Activated naive CD4-positive, alpha-beta T cell treated with anti-CD3 and anti-CD28 coated beads, Interleukin-2, amount 50 U/mL, for 72 hours (primary cell): Measurements from ENCODE around the gene ENTPD6. TPM values are rescaled to one million over a fixed set of nuclear protein-coding genes. Genes with fewer than 3 reads are reported as not detected.
"Not testable (repeated sequence)": the region's sequence is repeated elsewhere in the genome, so short reads cannot be mapped to it uniquely, and the experiment has no call there.

ENCODE experiments used
- ATAC-seq, 2 donors: fragments of 150-1000 bp; cut with Tn5 transposase; 2 replicates each; pipeline ENCODE4 v1.10.0; 2021; ENCODE audit warnings: mild to moderate bottlenecking in 2 of 2, moderate library complexity in 2 of 2
- DNase-seq, 2 donors: peaks; one replicate each; pipeline ENCODE4 v3.0.0; 2021 to 2022; ENCODE audit warnings: low spot score in 2 of 2
- H3K27ac Mint-ChIP-seq, 2 donors: one replicate each; pipeline ENCODE4 v1.8.0; 2022; ENCODE audit warnings: mild to moderate bottlenecking in 2 of 2, mixed read lengths in 2 of 2
- H3K36me3 Mint-ChIP-seq, 2 donors: one replicate each; pipeline ENCODE4 v1.8.0; 2022; ENCODE audit warnings: mixed read lengths in 2 of 2
- H3K9me3 Mint-ChIP-seq, 2 donors: one replicate each; pipeline ENCODE4 v1.8.0; 2022; ENCODE audit warnings: mixed read lengths in 2 of 2
- total RNA-seq, 2 donors: library from RNA; stranded (reverse); gene quantifications; one replicate each; pipeline ENCODE4 v1.2.3, GENCODE V29; 2022

ENTPD6 gene
- total RNA-seq, 2 donors from 2014 or later = 38.8 to 45.6 TPM

DNA sequence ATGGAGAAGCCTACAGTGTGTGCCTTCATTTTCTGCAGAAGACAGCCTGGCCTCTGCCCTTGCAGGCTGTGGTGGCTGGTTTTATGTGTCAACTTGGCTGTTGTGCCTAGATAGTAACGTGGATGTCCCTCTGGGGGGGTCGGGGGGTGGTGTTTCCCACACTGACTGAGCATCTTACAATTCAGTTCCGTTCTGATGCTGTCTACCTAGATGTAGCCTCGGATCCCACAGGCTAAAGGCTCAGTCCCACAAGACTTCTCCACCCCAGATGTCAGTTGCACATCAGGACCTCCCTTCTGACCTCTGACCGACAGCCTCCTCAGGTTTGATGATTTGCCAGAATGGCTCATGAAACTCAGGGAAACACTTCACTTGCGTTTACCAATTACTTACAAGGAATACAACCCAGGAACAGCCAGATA is 56.7 kb downstream of the ENTPD6 start:
- ATAC-seq = no peak
- no peaks in the 10 kb centered on the region for H3K9me3 Mint-ChIP-seq
- peak overlapping the region; percentile 5 to 44 for H3K27ac Mint-ChIP-seq
- DNase-seq = no peak
- peaks cover 0 to 8% of the 10 kb centered on the region in 2 donors for H3K36me3 Mint-ChIP-seq

DNA sequence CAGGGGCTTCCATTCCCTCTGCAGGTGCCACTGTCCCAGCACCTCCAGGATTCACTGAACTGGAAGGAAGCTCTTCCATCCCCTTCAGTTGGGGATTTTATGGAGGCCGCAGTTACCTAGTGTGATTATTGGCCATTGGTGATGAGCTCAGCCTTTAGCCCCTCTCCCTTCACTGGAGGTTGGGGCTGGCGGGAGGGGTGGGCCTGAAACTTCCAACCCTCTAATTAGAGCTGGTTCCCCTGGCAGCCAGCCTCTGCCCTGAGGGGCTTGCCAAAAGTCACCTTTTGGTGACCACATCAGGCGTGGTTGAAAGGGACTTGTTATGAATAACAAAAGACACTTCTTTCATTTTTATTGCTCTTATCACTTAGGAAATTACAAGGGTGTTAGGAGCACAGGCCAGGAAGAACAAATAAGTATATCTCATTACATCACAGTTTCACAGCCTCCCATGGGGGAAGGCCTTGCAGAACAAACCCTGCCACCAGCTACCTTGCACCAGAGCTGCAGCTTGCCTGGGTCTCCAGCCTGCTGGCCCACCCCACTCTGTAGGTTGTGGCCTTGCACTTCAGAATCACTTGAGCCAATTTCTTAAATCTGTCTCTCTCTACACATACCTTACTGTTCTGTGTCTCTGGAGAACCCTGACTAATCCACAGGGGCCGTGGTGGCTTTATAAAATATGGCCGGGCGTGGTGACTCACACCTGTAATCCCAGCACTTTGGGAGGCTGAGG is 57.3 kb downstream of the ENTPD6 start:
- H3K27ac Mint-ChIP-seq = peak overlapping the region in 1 of 2 donors; percentile 5
- ATAC-seq = peak; percentile 9 to 31

DNA sequence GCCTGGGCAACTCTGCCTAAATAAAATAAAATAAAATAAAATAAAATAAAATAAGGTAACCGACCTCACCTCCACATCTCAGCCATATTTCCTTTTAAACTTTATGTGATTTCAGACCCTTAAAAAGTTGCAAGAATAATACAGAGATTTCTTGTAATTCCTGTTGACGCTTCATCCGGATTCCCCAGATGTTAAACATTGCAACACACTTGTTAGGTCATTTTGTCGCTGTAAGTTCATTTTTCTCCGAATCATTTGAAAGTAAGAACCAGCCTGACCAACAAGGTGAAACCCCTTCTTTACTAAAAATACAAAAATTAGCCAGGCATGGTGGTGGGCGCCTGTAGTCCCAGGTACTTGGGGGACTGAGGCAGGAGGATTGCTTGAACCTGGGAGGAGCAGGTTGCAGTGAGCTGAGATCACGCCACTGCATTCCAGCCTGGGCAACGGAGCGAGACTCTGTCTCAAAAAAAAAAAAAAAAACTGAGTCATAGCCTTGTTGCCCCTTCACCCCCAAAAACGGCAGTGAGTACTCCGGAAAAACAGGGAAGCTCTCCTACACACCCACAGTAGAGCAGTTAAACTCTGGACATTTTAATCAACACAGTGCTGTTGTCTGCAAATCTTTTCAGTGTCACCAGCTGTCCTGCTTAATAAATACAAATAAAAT is 58.2 kb downstream of the ENTPD6 start:
- DNase-seq = no peak
- no peak for ATAC-seq
- Mint-ChIP-seq H3K9me3 (no peaks in the 10 kb centered on the region), H3K27ac (peak overlapping the region in 1 of 2 donors; percentile 5), H3K36me3 (peaks cover 0 to 5% of the 10 kb centered on the region in 2 donors)

More for the DNA sequence above, 57.3 kb downstream of the ENTPD6 start:
- peaks cover 0 to 8% of the 10 kb centered on the region in 2 donors for H3K36me3 Mint-ChIP-seq
- H3K9me3 Mint-ChIP-seq = no peaks in the 10 kb centered on the region
- no peak for DNase-seq

DNA sequence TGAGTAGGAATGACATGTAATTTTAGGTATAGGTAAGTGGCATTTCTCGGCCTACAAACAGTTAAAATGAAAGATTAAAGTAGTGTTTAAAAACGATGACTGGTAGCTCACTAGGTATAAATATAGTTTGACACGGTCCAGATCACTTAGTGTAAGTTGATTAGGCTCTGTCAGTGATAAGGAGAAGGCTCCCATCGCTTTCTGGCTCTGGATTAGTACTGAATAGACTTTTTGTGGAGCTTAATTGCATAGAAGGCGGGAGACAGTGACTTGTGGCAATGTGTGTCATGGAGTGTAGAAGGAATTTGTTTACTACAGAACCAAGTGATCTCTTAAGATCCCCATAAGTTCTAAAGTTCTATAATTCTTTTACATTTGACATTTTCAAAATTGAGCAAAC is 59.1 kb downstream of the ENTPD6 start:
- Mint-ChIP-seq H3K9me3 (no peaks in the 10 kb centered on the region), H3K27ac (no peak overlapping the region), H3K36me3 (no peaks in the 10 kb centered on the region)
- DNase-seq = no peak
- no peak for ATAC-seq

DNA sequence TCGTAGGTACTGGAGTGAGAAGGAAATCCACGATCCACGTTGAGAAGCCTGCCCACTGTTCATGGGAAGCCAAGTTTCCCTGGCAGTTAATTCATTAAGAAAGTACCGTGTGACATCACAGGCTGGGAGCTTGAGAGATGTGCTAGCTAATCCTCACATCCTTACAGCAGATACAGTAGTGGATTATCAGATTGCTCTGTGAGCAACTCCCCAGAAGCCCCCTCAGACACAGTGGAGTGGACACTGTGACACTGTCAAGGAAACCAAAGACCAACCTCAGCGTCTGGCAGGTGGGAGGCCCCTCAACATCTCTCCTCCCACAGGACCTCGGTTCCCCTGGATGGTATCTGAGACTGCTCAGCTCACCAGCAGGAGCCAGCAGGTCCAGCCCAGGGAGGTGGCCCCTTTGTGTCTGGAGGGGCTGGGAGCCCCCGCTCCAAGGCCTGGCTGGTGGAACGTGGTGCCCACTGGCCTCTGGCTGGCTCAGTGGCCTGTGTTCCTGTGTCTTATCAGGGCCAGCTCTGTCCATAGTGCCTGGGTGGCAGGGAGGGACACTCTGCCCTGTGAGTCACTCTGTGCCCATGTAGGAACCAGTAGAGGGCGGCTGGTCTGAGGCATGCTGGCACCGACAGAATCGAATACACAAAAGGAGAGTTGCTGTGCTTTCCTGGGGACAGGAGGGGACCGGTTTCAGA is 59.6 kb downstream of the ENTPD6 start:
- ATAC-seq = no peak
- DNase-seq = peak in 1 of 2 donors; percentile 41
- Mint-ChIP-seq H3K9me3 (no peaks in the 10 kb centered on the region), H3K27ac (peak overlapping the region in 1 of 2 donors; percentile 23), H3K36me3 (no peaks in the 10 kb centered on the region)

DNA sequence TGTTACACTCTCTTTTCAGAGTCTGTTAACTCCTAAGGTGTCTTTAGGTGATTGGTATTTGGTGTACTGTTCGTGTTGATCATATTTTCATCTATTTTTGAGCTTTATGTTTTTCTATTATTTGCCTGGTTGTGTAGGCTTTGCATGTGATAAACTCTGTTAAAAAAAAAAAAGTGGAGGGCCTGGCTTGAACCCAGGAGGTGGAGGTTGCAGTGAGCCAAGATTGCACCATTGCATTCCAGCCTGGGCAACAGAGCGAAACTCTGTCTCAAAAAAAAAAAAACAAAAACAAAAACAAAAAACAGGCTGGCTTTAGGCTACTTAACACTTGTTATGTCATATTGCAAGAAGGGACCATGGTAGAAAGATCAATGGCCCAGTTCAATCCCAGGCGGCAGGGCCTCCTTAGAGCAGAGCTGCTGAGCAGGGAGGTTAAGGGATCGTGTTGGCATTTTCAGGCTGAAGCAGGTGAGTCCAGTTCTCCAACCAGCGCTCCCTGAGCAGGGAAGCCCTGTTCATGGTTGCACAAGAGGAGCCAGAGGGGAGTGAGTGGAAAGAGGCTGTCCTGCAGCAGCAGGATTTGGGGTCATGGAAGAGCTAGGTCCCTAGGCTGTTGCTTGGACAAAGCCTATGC is 60.8 kb downstream of the ENTPD6 start:
- DNase-seq (no peak), ATAC-seq (no peak)
- Mint-ChIP-seq H3K9me3 (no peaks in the 10 kb centered on the region), H3K27ac (peak overlapping the region; percentile 23 to 29), H3K36me3 (peaks cover 3 to 6% of the 10 kb centered on the region in 2 donors)

- DNase-seq (no peak), ATAC-seq (no peak)
- H3K27ac Mint-ChIP-seq = no peak overlapping the region
- no peaks in the 10 kb centered on the region for H3K9me3 Mint-ChIP-seq
- peaks cover 6 to 10% of the 10 kb centered on the region in 2 donors for H3K36me3 Mint-ChIP-seq
Measured at GRCh38 chr20:25257130-25257529, 61.6 kb downstream of the ENTPD6 start.

- H3K36me3 Mint-ChIP-seq = peaks cover 6 to 12% of the 10 kb centered on the region in 2 donors
- peak overlapping the region in 1 of 2 donors; percentile 68 for H3K27ac Mint-ChIP-seq
- ATAC-seq (no peak), DNase-seq (no peak)
- H3K9me3 Mint-ChIP-seq = no peaks in the 10 kb centered on the region
Measured at GRCh38 chr20:25257756-25258475, 62.4 kb downstream of the ENTPD6 start.

DNA sequence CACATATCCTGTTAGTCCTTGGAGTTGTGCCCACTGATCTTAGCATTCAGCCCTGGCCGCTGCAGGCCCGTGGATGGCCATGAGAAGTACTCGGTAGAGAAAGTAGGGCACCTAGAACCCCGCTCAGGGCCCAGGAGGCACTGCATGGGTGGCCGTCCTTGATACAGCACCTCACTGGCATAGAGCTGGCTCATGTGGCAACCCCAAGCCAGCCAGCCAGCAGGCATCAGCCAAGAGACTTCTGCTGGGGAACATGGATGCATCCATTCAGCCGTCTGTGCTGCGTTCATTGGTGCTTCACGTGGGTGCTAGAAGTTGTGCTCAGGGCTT is 62.9 kb downstream of the ENTPD6 start:
- peak overlapping the region in 1 of 2 donors; percentile 70 for H3K27ac Mint-ChIP-seq
- peak in 1 of 2 donors; percentile 50 for DNase-seq
- peaks cover 0 to 4% of the 10 kb centered on the region in 2 donors for H3K9me3 Mint-ChIP-seq
- H3K36me3 Mint-ChIP-seq = peaks cover 12% of the 10 kb centered on the region in 2 donors
- ATAC-seq = no peak

DNA sequence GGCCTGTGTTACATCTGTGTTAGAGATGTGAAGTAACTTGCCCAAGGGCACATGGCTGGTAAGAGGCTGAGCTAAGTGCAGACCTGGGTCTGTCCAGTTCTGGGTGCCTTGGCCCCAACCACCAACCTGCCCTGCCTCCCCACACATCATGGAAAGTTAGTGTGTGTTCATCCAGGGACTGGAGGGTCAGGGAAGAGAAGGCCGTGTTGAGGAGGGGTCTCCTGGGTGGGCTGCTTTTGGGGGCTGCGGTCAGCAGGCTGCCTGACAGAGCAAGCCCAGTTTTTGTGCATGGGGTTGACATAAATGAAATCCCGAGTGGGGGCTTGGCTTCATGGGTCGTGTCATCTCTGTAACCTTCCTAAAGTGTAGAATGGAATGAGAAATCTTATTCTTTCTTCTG is 63.3 kb downstream of the ENTPD6 start:
- ATAC-seq = no peak
- Mint-ChIP-seq H3K9me3 (peaks cover 0 to 4% of the 10 kb centered on the region in 2 donors), H3K36me3 (peaks cover 12% of the 10 kb centered on the region in 2 donors), H3K27ac (peak overlapping the region in 1 of 2 donors; percentile 70)
- no peak for DNase-seq

DNA sequence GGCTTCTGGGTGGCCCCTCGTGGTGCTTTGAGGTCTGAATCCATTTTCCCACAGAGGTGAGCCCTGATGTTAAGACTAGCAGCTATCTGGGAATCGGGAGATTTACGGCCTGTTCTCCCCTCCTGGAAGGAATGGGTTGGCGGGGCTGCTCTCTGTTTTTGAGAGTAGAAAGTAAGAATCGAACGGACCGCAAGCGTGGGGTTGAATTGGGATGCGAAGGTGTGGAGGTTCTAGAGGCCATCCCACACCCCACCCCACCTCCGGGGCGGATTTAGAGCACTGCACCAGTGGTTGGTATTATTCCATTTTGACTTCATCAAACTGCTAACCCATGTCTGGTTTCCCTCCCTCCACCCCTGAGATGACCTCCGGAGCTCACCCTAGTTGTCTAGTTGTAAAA is 63.8 kb downstream of the ENTPD6 start:
- peaks cover 0 to 4% of the 10 kb centered on the region in 2 donors for H3K9me3 Mint-ChIP-seq
- ATAC-seq (peak in 1 of 2 donors; percentile 55), DNase-seq (peak in 1 of 2 donors; percentile 43)
- peak overlapping the region; percentile 2 to 70 for H3K27ac Mint-ChIP-seq
- H3K36me3 Mint-ChIP-seq = peaks cover 12% of the 10 kb centered on the region in 2 donors

- ATAC-seq (peak in 1 of 2 donors; percentile 61), DNase-seq (peak in 1 of 2 donors; percentile 38)
- Mint-ChIP-seq H3K9me3 (peaks cover 0 to 4% of the 10 kb centered on the region in 2 donors), H3K36me3 (peaks cover 12% of the 10 kb centered on the region in 2 donors), H3K27ac (peak overlapping the region; percentile 2 to 70)
Measured at GRCh38 chr20:25259788-25260254, 64.3 kb downstream of the ENTPD6 start.

DNA sequence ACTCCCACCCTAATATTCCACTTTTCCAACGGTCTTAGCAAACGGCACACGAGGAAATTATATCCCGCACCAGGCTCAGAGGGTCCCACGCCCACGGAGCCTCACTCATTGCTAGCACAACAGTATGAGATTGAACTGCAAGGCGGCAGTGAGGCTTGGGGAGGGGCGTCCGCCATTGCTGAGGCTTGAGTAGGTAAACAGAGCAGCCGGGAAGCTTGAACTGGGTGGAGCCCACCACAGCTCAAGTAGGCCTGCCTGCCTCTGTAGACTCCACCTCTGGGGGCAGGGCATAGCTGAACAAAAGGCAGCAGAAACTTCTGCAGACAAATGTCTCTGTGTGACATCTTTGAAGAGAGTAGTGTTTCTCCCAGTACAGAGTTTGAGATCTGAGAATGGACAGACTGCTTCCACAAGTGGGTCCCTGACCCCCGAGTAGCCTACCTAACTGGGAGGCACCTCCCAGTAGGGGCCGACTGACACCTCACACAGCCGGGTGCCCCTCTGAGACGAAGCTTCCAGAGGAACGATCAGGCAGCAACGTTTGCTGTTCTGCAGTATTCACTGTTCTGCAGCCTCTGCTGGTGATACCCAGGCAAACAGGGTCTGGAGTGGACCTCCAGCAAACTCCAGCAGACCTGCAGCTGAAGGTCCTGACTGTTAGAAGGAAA is 65.4 kb downstream of the ENTPD6 start:
- peaks cover 12% of the 10 kb centered on the region in 2 donors for H3K36me3 Mint-ChIP-seq
- not testable (repeated sequence) for ATAC-seq, H3K27ac Mint-ChIP-seq, H3K9me3 Mint-ChIP-seq
- DNase-seq = peak in 1 of 2 donors; percentile 39

GRCh38 chr20:25269057-25269832 is 73.7 kb downstream of the ENTPD6 start:
- ATAC-seq (no peak), DNase-seq (peak in 1 of 2 donors; percentile 48)
- H3K36me3 Mint-ChIP-seq = peaks cover 3 to 6% of the 10 kb centered on the region in 2 donors
- no peaks in the 10 kb centered on the region for H3K9me3 Mint-ChIP-seq
- H3K27ac Mint-ChIP-seq = peak overlapping the region in 1 of 2 donors; percentile 93

DNA sequence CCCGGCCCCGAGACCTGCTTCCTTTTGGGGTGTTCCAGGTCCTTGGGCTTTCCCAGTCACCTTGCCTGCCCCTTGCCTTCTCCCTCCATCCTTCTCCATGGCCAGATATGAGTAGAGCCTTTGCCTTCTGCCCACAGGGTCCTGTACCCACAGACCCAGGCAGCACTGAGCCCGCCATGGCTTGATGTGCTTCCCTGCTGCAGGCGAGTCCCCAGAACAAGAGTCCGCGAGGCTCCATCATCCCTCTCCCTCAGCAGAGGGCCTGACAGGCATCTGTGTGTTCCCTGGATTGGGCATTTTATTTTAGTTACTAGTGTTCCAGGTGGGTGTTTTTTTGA is 74.3 kb downstream of the ENTPD6 start:
- no peaks in the 10 kb centered on the region for H3K9me3 Mint-ChIP-seq
- no peak for ATAC-seq

More for the DNA sequence above, 74.3 kb downstream of the ENTPD6 start:
- Mint-ChIP-seq H3K27ac (peak overlapping the region in 1 of 2 donors; percentile 93), H3K36me3 (peaks cover 4 to 6% of the 10 kb centered on the region in 2 donors)
- peak in 1 of 2 donors; percentile 38 for DNase-seq
